Stomach (tissue), 4 donors: Measurements from ENCODE around the gene HSF4.

Experiments
- CTCF ChIP-seq, 7 experiments: fragments of 450-650 bp in 4 of 7; fragments of 200-600 bp in 3 of 7; sonication (generic) in 3 of 7; IDR thresholded peaks; one replicate each; pipeline ENCODE4 v1.5.1; 2016 to 2019; ENCODE audit warnings: antibody characterized with exemption in 7 of 7, control low read depth in 2 of 7, mild to moderate bottlenecking in 1 of 7
- POLR2A ChIP-seq, 4 donors: fragments of 450-650 bp; IDR thresholded peaks; one replicate each; pipeline ENCODE4 v1.6.1; 2016; ENCODE audit warnings: antibody characterized with exemption in 4 of 4, control low read depth in 2 of 4, mild to moderate bottlenecking in 1 of 4, moderate library complexity in 1 of 4

- TF ChIP-seq POLR2A (IDR thresholded peaks at IDR 0.05) (no peak), CTCF (IDR thresholded peaks at IDR 0.05) (no peak)
These were observed 43.8 kb downstream of the HSF4 start for GRCh38 chr16:67208154-67208896.
